SH-SY5Y (cell line): Measurements from ENCODE around the gene HECW1.

Experiments used
- GATA2 ChIP-seq: IDR thresholded peaks from 2 replicates; pipeline ENCODE4 v1.6.1; 2011; ENCODE audit warnings: mild to moderate bottlenecking, low read depth, low read length
- GATA3 ChIP-seq: IDR thresholded peaks from 2 replicates; pipeline ENCODE4 v1.6.1; 2011; ENCODE audit warnings: low read depth, mild to moderate bottlenecking, low read length, moderate library complexity

DNA sequence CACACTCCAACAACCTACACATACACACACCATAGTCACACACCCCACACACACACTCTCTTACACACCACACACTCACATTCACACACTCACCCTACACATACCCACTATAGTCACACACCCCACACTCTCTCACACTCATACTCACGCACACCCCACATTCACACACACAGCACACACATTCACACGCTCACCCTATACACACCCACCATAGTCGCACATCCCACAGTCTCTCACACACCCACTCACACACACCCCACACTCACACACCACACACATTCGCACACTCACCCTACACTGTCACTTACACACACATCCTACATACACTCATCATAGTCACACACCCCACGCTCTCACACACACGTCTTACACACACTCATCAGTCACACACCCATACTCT, 85.6 kb downstream of the HECW1 start:
- no peak for TF ChIP-seq GATA2
- TF ChIP-seq GATA3, result no peak
